Measurements from ENCODE around the gene NIPAL4.
"Not testable (repeated sequence)": the region's sequence is repeated elsewhere in the genome, so short reads cannot be mapped to it uniquely, and the experiment has no call there.

The NIPAL4 gene

DNA sequence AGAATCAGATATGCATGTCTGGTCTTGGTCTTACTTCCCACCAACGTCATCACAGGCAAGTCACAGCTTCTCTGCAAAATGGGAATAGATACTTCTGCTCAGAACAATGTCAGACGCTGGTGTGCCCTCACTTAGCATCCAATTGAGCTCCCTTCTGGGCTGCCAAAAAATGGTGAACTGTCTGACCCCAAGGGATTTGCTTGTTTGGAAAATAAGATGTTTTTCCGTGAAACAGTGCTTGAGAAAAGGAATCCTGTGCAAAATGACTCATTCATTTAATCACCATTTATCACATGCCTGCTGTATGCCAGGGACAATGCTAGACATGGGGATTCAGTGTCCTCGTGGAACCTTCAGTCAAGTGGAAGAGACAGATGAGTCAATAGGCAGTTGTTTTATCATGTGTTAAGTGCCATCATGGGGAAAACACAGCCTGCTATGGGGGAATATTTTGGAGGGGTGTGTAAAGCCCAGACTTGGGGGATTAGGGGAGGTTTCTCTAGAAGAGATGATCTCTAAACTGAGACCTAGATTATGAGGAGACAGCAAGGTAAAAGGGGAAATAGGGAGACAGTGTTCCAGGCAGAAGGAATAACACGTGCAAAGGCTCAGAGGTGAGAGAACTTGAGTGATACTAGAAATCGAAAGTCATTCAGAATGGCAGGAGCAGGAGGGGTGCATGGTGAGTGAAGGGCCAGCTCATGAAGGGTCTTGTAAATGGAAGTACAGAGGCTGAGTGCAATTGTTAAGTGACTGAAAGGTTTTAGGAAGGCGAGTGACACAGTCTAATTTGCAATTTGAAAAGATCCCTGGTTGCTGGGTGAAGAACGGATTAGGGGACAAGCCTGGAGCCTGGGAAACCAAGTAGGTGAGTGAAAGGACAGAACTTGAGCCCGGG, 3.9 kb downstream of the NIPAL4 start:
- no peak for DNase-seq (ENCODE audit: low spot score)

DNA sequence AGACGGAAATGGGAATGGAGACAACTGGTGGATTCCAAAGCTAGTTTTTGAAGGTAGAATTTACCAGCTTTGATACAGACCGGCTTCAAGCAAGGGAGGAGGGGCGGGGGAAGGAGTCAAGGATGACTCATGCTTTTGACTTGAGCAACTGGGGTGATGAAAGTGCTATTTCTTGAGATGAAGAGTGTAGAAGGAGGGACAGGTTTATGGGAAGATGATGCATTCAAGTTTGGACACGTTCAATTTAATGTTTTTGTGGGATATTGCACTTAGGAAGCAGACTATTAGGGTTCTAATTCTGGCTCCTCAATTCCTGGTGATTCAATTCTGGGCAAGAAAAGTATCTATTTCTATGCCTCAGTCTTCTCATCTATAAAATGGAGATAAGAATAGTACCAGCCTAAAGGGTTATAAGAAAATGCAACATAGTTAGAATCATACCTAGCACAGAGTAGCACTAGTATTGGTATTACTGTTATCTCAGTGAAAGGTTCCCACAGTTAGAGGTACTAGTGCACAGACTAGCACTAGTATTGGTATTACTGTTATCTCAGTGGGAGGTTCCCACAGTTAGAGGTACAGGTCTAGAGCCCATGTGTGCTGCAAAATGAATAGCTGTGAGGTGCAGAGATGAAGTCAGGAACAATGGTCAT, 4.6 kb downstream of the NIPAL4 start:
- DNase-seq (ENCODE audit: low spot score): peak; percentile 44

DNA sequence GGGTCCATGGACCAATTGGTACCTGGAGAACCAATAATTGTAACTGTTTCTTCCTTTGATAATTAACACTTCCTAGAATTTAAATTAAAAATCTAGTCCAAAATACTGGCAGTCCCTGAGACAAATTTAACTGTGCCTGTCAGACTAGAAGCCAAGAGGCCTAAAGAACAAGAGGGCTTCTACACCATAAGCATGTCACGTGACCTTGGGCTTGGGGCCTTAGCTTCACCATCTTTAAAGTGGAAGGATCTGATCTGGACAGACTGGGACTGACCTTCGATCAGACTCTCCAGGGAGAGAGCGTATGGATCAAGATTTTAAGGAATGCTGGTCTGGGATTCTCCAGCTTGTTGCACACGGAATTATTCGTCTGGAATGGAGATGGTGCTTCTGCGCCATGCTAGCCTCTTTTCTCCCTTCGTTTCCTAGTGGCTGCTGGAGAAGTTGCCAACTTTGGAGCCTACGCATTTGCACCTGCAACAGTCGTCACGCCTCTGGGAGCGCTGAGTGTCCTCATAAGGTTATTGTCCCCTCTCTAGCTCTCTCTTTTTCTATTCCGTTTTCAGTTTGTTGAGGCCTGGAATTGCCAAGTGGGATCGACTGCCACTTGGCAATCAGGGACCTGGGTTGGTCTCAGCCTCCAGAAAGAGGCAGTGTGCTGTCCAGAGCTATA, 8.4 kb downstream of the NIPAL4 start:
- no peak for DNase-seq (ENCODE audit: low spot score)

DNA sequence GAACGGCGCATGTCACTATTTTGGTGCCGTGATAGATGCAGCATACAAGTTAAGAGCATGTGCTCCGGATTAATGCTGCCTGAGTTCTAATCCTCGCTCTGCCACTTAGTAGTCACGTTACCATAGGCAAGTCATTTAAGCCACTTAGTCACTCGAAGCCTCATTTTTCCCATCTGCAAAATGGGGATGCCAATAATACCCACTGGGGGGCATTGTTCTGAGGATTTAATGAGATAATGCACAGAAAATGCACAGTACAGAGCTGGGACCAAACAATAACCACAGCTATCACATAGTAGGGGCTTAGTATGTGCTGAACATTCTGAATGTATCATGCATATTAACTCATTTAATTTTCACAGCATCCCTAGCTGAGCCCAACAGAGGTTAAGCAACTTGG, 9.1 kb downstream of the NIPAL4 start:
- no peak for DNase-seq (ENCODE audit: low spot score)

DNA sequence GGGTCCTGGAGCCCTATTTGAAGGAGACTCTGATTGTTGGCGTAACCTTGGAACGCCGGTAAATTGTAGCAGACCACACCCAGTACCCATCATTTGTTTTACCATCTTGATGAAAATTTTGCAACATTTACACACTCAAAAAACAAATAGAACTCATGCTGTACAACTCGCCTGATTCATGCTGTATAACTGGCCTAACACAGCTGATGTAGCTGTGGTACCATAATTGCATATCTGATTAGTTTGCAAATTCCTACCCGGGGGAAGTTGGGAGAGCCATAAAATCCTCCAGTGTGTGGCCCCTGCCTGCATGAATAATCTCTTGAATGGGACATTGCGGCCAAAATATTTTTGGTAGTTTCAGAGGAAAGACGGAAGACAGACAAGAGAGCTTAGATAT, 9.7 kb downstream of the NIPAL4 start:
- DNase-seq (ENCODE audit: low spot score): no peak

DNA sequence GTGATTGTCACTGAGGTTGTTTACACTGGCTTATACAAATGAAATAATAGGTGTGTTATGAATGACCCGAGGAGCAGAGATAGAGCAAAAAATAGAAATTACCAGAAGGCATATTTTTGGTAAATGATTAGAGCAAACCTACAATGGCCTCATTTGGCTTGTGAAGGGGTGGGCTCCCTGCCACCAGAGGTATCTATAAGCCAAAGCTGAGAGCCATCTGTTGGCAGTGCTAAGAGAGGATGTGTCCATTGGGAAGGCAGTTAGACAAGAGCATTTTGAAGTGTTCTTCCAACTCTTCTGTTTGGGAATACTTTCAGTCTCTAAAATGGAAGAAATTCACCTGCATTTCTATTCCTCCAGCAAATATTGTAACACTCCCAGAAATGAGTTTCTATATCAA, 10.6 kb downstream of the NIPAL4 start:
- DNase-seq (ENCODE audit: low spot score): no peak

DNA sequence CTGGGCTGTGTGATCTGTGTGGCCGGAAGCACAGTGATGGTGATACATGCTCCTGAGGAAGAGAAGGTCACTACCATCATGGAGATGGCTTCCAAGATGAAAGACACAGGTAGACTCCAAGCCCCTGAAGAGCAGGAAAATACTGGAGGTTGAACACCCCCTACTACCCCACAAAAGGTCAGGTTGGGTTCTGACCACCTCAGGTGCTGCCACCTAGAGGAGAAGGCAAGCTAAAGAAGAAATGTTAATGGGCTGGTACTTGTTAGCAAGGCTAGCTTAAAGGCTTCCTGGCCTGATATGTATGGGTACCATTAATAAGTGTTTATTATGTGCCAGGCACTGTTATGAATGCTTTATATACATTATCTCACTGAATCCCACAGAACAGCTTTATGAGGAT, 11.7 kb downstream of the NIPAL4 start:
- no peak for DNase-seq (ENCODE audit: low spot score)

DNA sequence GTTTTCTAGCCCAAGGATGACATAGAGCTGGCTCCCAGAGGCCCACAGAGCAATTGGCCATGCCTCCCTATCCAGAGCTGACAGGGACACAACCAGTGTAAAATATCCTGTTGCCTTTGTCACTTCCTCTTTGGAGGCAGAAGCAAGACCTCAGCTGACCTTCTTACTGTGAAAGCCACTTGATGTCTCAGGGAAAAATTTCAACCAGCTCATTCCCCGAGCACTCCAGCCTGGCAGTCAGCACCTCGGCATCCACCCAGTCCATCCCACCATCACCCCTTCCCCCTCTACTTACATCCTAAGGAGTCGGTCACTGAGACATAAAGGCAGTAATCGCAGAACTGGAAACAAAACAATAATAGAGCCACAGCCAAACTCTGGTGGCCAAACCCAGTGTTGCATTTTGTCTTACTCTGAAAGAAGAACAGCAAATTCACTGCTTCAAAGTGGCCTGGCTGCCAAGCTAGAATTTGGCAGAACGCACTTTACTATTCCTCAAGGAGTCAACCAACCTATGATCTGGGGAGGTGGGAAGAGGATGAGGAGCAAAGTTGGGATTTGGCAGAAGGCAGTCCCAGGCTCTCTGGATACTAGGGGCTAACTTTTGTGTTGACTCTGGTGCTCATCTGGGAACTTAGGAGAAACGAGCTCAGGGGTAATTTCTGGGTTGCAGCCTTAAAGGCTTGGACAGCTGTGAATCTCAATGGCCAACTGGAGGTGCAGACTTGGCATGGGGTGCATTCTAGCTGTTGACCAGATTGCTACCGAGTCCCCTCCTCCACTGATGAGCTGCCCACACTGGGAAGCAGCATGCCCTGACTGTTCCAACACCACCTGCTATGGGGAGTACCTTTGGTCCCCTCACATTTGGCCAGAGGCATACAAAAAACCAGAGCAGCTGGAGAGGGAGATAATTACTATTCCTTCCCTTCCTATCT, 13.6 kb downstream of the NIPAL4 start:
- no peak for DNase-seq (ENCODE audit: low spot score)

DNA sequence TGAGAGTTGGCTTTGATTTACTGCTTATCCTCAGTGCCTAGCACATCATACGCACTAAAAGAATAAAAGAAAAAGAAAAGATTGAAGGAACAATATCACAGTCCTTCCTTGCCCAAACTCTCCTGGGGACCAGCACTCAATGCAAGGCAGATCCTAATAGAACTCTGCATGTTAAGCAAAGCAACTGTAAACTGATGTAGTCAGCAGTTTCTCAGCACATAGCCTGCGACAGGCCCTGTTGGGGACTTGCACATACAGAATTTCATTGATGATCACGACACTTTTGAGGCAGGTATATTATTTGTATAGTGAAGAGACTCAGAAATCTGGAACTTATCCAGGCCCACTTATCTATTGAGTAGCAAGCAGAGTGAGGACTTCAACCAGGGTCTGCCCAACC, 15.4 kb downstream of the NIPAL4 start:
- no peak for DNase-seq (ENCODE audit: low spot score)

DNA sequence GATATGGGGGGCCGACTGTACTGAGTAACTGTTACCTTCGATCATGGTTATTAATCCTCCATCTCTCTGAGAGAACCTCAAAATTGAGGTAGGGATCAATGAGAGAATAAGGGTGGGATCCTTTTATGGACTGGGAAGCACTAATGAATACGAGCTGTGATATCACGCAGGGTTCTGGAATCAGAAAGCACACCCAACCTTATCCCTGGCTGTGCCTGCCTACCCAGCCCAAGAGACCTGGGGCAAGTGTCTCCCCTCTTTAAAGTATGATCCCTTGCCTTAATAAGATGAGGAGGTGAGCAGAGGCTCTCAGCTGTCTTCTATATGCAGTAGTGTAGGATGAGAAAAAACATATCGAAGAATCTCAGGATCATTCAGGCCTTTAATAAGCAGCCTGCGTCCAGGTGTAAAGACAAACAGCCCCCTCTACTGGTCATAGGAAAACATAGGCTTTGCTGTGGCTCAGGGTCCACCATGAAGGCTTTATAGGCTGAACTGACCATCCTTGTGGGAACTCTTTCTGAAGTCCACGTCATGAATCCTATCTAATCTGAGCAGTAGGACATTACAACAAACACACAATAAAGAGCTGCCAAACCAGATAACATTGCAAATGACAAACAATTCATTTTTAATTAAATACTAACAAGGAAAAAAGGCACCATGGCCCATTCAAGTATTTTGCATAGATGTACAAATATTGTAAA, 16.8 kb downstream of the NIPAL4 start:
- peak; percentile 51 for DNase-seq (ENCODE audit: low spot score)

DNA sequence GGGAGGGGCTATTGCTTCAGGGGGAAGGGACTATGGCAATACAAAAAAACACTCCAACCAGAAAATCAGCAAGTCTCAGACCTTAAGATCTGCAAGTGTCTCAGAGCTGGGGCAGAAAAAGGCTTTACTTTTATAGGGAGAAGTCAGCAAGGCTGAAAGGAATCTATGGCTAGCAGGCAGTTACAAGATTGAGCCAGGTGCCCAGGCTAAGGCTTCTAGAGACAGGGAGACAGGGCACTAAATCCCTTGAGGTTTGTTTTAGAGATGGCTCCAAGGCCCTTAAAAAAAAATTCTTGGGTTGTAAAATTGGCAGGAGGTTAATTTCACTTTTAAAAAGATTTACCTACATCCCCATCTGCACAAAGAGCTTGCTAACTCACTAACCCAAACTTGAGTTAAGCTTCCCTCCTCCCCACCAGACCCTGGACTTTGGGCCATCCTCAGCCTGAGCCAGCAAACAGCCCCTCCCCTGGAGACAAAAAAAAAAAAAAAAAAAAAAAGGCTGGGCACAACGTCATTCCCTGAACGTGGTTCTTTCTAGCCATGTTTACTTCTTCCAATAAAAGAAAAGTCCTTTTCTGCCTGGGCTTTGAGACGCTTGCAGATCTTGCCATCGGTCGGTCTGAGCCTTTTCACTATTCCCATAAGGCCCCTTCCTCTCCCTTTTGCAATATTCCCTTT, 17.9 kb downstream of the NIPAL4 start:
- DNase-seq (ENCODE audit: low spot score): no peak

DNA sequence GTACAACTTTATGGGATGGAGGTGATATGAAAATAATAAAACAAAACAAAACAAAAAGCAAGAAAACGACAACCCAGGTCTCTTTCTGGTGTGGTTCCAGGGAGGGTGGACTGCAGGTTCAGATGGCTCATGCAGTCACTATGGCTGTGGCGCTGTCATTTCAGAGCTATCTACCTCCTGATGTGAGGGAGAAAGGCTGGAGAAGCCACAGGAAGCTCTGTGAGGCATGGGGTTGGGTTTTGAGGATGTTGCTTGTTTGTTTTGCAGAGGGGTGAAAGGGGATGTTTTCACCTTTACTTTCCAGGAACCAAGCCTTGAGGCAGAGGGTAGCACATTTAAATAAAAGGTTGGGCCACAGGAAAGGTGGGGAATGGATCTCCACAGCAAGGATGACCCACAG, 18.7 kb downstream of the NIPAL4 start:
- DNase-seq (ENCODE audit: low spot score): no peak

DNA sequence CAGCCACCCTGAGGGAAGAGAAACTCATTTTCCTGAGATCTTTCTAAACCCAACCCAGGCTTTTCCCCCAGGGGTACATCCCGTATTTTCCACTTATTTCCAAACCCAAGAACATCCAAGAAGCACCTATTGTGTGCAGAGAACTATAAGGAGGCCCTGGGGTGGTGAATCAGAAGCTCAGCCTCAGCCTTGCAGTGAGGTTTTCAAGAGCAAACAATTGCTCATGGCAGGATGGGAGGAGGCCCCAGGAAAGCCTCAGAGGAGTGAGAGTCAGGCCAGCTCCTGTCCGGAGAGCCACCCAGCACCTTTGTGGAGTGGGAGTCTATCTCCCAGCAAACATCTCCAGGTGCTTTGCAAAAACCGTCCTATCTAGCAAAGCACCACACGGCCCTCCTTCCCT, 19.2 kb downstream of the NIPAL4 start:
- no peak for DNase-seq (ENCODE audit: low spot score)

DNA sequence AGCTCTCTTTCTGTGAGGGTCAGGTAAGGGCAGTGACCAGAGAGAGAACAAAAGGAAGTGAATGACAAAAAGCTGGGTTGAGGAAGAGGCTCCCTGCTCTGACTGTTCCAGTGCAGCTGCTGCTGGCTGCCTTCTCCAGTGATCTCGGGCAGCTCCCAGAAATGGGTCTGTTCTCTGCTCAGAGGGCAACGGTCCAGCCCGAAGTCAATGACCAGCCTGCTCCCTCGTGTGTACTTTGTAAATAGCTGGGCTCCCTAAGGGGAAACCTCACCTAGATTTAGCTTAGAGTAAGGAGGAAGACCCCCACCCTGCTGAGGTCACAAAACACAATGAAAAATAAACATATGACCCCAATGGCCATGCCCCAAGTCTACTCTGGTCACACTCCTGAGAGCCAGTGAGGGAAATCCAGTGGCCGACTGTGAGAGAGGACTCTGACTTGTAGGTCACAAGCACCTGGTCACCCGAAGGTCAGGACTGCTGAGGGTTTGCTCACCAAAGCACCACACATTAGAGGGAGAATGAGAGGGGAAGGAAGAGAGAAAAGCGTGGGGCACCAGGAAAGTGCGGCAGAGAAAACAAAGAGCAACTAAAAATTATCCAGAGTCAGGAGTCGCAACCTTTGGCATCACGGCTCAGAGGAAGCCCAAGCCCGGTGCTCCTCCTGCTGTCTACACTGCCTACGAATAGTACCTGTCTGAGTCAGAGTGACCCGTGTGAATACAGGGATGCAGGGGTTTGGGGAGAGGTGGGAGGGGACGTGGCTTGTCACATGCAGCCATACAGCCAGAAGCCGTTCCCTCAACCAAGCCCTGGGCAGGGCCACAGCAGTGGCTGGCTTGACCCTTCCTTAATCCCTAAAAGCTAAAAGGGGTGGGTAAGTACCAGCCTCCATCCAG, 19.8 kb downstream of the NIPAL4 start:
- DNase-seq (ENCODE audit: low spot score): no peak

DNA sequence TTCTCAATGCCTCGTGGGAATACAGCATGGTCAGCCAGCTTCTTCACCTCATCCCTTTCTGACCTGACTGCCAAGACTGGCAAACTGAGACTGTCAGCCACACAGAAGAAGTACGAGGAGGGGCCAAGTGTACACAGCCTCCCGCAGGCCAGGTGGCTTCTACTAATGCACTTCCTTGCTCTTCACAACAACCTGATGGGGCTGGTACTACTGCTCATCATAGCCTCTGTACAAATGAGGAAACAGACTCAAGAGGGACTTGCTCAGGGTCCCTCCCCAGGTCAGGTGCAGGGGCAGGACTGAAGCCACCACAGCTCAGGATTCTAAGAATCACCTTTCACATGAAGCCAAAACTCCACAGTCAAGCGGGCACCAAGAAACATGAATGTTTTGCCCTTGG, 21.3 kb downstream of the NIPAL4 start:
- no peak for DNase-seq (ENCODE audit: low spot score)

DNA sequence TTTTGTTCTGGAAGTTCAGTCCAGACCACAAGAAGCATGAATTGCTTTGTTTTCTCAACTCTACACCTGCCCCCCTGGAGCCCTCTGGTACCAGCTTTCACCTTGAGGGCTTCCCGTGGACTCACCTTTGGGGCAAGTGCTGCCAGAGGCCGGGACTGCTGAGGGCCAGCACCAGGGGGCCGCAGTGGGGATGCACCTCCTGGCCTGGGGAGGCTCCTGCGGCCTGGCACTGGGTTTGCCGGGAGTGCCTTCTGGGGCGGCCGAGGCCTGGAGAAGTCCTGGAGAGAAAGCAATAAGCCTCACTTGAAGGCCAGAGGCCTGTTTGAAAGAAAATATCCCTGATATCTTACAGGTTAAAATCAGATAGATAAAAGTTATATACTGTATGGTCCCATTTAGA, 21.7 kb downstream of the NIPAL4 start:
- no peak for DNase-seq (ENCODE audit: low spot score)

DNA sequence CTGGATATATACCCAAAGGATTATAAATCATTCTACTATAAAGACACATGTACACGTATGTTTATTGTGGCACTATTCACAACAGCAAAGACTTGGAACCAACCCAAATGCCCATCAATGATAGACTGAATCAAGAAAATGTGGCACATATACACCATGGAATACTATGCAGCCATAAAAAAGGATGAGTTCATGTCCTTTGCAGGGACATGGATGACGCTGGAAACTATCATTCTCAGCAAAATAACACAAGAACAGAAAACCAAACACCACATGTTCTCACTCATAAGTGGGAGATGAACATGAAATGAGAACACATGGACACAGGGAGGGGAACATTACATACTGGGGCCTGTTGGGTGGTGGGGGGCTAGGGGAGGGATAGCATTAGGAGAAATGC, 22.7 kb downstream of the NIPAL4 start:
- DNase-seq (ENCODE audit: low spot score): not testable (repeated sequence)

DNA sequence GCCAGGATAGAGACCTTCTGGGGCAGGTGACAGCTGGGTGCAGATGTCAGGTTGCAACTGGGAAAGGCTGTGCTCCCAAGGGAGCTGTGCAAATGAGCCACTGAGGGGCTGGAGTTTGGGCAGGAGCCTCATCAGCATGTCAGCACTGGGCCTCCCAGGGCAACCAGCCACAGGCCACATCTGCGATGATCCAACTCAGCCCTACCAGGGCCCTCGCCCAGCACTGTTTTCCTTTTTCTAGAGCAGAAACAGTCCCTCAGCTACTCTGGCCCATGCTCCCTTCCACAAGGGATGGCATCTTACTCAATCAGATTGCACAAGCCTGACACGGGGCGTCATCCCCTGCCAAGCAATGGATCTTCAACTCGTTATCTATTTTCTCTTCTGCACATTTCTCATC, 24.8 kb downstream of the NIPAL4 start:
- no peak for DNase-seq (ENCODE audit: low spot score)

DNA sequence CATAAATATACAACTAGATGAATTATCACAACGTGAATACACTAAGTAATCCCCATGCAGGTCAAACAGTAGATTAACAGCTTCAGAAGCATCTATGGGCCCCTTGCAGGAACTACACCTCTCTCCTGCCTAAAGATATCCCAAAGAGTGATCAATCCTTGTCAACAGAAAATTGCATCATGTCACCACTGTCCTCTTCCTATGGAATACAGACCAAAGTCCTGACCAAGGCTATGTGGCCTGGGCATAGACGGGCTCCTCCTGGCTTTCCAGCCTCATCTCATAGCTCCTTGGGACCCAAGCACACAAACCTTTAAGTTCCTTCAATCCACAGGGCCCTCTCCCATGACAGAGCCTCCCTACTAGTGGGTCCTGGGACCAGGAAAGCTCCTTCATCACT, 25.3 kb downstream of the NIPAL4 start:
- DNase-seq (ENCODE audit: low spot score): no peak

DNA sequence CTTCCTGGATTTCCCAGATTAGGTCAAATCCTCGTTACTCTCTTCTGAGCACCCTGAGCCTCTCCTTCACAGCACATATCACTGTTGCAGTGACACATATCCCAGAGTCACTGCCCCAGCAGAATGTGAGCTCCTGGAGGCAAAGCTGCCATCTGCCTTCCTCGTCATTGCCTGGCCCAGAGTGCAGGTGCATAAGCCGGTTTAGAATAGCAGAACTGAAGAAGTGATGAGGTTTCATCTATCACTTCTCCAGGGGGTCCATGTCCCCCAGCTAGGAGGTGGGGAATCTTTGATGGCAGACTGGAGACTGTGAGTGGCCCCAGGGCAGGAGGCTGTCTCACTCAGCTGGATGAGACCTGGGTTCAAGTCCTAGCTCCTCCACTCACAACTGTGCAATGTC, 25.8 kb downstream of the NIPAL4 start:
- no peak for DNase-seq (ENCODE audit: low spot score)

Data from CD4-positive, alpha-beta T cell treated with Interleukin-15 for 4 hours (primary cell).